ENCODE results near the gene BUB1. TPM values are rescaled to one million over a fixed set of nuclear protein-coding genes. Genes with fewer than 3 reads are reported as not detected.

BUB1 gene
- total RNA-seq, 4 donors from 2014 or later: 4.0 to 9.1 (median 5.2) TPM

DNA sequence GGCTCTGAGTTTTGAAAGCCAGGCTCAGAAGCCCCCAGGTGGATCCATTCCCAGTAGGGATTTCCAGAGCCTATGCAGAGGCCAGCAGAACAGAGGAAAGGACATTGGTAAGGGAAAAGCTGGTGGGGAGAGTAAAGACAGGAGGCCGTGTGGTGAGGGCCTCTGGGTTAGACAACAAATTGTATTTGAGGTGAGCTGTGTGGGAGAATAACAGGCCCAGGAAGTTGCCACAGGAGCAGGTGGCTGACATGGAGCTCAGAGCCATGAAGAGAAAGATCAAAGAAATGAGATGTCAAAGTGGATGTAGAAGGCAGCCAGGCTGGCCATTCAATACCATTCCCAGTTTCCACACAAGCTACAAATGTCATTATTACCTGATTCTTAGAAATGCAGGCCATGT, 8.8 kb downstream of the BUB1 start:
- Histone ChIP-seq H3K4me3 (no peak overlapping the region), H3K9me3 (no peaks in the 10 kb centered on the region), H3K4me1 (no peaks in the 10 kb centered on the region), H3K27me3 (no peaks in the 10 kb centered on the region), H3K27ac (no peak overlapping the region), H3K36me3 (no peaks in the 10 kb centered on the region)
- TF ChIP-seq POLR2A (IDR thresholded peaks at IDR 0.05) (no peak), CTCF (IDR thresholded peaks at IDR 0.05) (no peak)
- no peak for DNase-seq

DNA sequence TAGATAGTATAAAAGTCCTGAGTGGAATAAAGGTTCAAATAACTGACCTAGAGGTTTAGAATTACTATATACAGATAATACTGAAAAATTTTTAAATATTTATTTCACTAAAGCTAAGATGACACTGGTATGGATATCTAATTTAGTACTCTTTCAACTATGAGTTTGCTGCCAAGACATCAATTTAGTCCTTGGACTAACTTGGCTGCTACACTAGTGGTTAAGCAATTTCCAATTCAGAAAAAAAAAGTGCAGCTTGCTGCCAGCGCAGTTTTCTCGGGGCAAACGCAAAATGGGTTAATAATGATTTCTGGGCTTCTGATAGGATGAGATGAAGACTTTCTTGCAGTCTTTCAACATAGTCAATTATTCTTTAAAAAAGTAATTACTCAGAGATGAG, 10.8 kb downstream of the BUB1 start:
- no peak for DNase-seq
- TF ChIP-seq CTCF (IDR thresholded peaks at IDR 0.05): no peak
- no peak for TF ChIP-seq POLR2A (IDR thresholded peaks at IDR 0.05)
- Histone ChIP-seq H3K27ac (no peak overlapping the region), H3K4me1 (no peaks in the 10 kb centered on the region), H3K36me3 (no peaks in the 10 kb centered on the region), H3K4me3 (no peak overlapping the region), H3K9me3 (no peaks in the 10 kb centered on the region), H3K27me3 (no peaks in the 10 kb centered on the region)

DNA sequence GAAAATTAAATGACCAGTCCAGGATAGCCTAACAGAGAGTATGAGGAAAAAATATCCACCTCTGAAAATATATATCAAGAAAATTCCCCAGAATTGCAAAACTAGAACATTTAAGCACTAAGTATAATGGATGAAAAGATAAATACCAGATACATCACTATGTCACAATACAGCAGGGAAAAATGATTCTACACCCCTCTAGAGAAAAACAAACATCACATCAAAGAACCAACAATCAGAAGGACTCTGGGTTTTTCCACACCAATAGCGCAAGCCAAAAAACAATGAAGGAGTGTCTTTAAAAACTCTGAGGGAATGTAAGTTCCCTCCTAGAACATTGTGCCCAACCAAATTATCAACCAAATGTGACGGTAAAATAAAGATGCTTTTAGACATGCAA, 13.7 kb downstream of the BUB1 start:
- no peak for DNase-seq
- H3K27ac ChIP-seq: no peak overlapping the region
- H3K9me3 ChIP-seq: no peaks in the 10 kb centered on the region
- H3K36me3 ChIP-seq: no peaks in the 10 kb centered on the region
- TF ChIP-seq POLR2A (IDR thresholded peaks at IDR 0.05) (no peak), CTCF (IDR thresholded peaks at IDR 0.05) (no peak)
- no peaks in the 10 kb centered on the region for H3K27me3 ChIP-seq
- no peak overlapping the region for H3K4me3 ChIP-seq
- H3K4me1 ChIP-seq: no peaks in the 10 kb centered on the region

GRCh38 chr2:110662560-110662959, 15.3 kb downstream of the BUB1 start:
- TF ChIP-seq POLR2A (IDR thresholded peaks at IDR 0.05) (no peak), CTCF (IDR thresholded peaks at IDR 0.05) (no peak)
- H3K9me3 ChIP-seq: no peaks in the 10 kb centered on the region

GRCh38 chr2:110660558-110660957, 17.3 kb downstream of the BUB1 start:
- H3K27me3 ChIP-seq: no peaks in the 10 kb centered on the region
- TF ChIP-seq CTCF (IDR thresholded peaks at IDR 0.05) (no peak), POLR2A (IDR thresholded peaks at IDR 0.05) (no peak)
- no peaks in the 10 kb centered on the region for H3K9me3 ChIP-seq
- H3K27ac ChIP-seq: no peak overlapping the region
- H3K4me3 ChIP-seq: no peak overlapping the region
- DNase-seq: no peak
- H3K36me3 ChIP-seq: no peaks in the 10 kb centered on the region
- H3K4me1 ChIP-seq: peaks cover 0 to 9% (median 0%) of the 10 kb centered on the region in 4 donors

More at GRCh38 chr2:110662560-110662959, 15.3 kb downstream of the BUB1 start:
- Histone ChIP-seq H3K4me3 (no peak overlapping the region), H3K27me3 (no peaks in the 10 kb centered on the region), H3K27ac (no peak overlapping the region), H3K36me3 (no peaks in the 10 kb centered on the region), H3K4me1 (peaks cover 0 to under 1% (median 0%) of the 10 kb centered on the region in 4 donors)
- no peak for DNase-seq

- DNase-seq: no peak
- no peak for TF ChIP-seq POLR2A (IDR thresholded peaks at IDR 0.05)
- Histone ChIP-seq H3K9me3 (no peaks in the 10 kb centered on the region), H3K36me3 (no peaks in the 10 kb centered on the region), H3K4me3 (no peak overlapping the region), H3K4me1 (peaks cover 0 to 9% (median 0%) of the 10 kb centered on the region in 4 donors), H3K27me3 (no peaks in the 10 kb centered on the region), H3K27ac (no peak overlapping the region)
These were observed 18.6 kb downstream of the BUB1 start for GRCh38 chr2:110659248-110659647.
